Coronary artery (tissue), 2 donors: ENCODE results near the gene MAMDC4.

Source experiments
- DNase-seq: peaks from one replicate; pipeline ENCODE4 v3.0.0-alpha.2; 2017; ENCODE audit warnings: low spot score
- H3K27ac ChIP-seq, 2 donors: fragments of 200-600 bp; sonication (generic); one replicate each; pipeline ENCODE4 v1.5.1; 2016 to 2019
- H3K4me3 ChIP-seq: fragments of 200-600 bp; sonication (generic); 2 replicates; pipeline ENCODE4 v1.5.1; 2016; ENCODE audit warnings: mild to moderate bottlenecking, moderate library complexity
- CTCF ChIP-seq: fragments of 200-600 bp; sonication (generic); IDR thresholded peaks from one replicate; pipeline ENCODE4 v1.5.1; 2019; ENCODE audit warnings: antibody characterized with exemption

The MAMDC4 gene

GRCh38 chr9:136847088-136847825 lies 4.9 kb upstream of the MAMDC4 start:
- Histone ChIP-seq H3K27ac (peak overlapping the region; percentile 77 to 99), H3K4me3 (peak overlapping the region; percentile 80)
- TF ChIP-seq CTCF = no peak
- DNase-seq = peak; percentile 85

GRCh38 chr9:136847826-136848392 lies 4.2 kb upstream of the MAMDC4 start:
- TF ChIP-seq CTCF = no peak
- Histone ChIP-seq H3K4me3 (peak overlapping the region; percentile 80), H3K27ac (peak overlapping the region; percentile 77 to 99)
- peak; percentile 93 for DNase-seq

DNA sequence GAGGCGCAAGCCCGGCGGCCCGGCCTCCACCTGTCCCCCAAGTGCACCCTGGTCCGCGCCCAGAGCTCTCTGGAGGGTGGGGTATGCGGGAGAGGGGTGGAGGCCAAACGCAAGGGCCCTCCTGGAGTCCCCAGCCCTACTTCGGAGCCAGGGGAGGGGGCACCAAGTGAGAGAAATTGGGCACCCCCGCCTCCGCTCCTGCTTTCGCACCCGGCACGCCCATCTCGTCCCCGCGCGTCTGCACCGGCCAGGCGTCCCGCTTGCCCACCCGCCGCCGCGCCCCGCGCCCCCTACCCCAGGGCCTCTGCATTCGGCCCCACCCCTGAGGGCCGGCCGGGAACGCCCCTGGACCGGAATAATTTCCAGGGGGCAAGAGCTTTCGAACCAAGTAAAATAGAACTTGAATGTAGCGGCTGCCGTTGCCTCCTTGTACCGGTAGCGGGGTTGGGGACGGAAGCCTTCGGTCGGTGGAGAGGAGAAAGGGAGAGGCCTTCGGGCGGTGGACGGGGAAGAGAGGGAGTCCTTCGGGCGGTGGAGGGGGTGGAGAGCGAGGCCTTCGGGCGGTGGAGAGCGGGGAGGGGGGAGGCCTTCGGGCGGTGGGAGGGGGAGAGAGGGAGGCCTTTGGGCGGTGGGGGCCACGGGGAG lies 3.6 kb upstream of the MAMDC4 start:
- no peak for DNase-seq
- peak overlapping the region; percentile 80 for H3K4me3 ChIP-seq
- no peak for TF ChIP-seq CTCF
- H3K27ac ChIP-seq = peak overlapping the region; percentile 77 to 99

DNA sequence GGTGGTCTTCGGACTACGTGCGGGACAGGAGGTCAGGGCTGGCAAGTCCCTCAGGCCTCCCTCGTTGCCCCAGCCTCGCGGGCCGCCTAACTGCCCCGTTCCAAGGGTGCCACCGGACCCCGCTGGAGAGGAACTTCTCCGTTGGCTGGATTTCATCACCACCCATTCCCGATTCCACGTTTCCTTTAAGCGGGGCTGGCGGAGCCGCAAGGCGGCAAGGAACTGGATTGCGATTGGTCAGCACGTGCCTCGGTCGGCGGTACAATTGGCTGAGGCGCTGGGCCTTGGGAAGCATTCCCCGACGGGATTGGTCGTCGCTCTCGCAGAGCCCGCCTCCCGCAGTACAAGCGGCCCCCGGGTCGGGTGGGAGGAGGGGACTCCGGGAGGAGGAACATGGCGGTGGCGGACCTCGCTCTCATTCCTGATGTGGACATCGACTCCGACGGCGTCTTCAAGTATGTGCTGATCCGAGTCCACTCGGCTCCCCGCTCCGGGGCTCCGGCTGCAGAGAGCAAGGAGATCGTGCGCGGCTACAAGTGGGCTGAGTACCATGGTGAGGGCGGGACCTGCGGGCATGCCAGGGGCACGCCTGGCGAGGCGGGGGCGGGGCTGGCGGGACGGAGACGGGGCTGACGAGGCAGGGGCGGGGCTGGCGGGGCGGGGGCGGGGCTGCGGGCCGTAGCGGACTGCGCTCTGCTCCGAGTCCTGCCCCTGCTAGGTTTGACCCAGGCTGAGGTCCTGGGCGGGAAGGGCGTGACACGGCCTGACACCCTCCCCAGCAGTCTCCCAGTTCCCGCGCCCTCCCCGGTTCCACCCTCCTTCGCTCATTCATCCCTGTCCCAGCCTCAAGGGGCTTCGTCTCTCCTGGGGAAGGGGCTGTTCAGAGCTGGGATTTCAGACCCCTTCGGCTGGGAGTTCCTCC lies 2.8 kb upstream of the MAMDC4 start, which contains the start of gene PHPT1:
Gene PHPT1 (plus strand): TSS at position 372 of the 922 bp plus-strand sequence. CDS start 22 bp downstream, at position 394.
- DNase-seq = peak; percentile 99
- no peak for TF ChIP-seq CTCF
- Histone ChIP-seq H3K27ac (peak within 1 kb of the TSS; percentile 77 to 99), H3K4me3 (peak within 1 kb of the TSS; percentile 80)

DNA sequence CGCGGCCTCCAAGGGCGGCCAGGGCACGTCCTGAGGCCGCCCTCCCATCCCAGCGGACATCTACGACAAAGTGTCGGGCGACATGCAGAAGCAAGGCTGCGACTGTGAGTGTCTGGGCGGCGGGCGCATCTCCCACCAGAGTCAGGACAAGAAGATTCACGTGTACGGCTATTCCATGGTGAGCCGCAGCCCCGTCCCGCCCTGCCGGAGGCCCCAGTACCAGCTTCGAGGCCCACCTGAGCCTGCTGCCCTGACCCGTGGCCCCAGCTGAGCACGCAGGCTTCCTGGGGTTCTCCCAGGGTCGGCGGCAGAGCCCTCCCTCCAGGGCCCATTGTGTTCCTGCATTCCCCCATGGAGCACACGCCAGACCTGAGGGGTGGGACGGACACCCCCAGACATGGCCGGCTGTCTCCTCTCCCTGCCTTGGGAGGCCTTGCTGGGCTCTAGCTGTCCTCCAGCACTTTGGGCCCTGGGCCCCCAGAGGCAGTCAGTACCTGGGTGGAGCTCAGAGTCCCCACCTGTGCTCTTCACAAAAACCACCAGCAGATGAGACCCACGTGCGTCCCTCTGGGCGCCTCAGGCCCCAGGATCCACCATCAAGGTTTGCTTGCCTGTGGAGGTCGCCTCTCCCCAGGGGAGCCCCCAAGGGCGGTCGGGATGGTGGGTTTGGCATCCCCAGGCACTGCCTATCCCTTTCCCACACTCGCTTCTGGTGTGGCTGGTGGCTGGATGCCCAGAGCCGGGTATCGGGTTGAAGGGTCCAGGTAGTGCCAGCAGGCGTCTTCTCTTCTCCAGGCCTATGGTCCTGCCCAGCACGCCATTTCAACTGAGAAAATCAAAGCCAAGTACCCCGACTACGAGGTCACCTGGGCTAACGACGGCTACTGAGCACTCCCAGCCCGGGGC lies 1.9 kb upstream of the MAMDC4 start:
- DNase-seq = no peak
- Histone ChIP-seq H3K27ac (peak overlapping the region; percentile 77 to 99), H3K4me3 (peak overlapping the region; percentile 80)
- TF ChIP-seq CTCF = no peak
